GM19372 (cell line): Measurements from ENCODE around the gene COMMD1.
"Not testable (repeated sequence)": the region's sequence is repeated elsewhere in the genome, so short reads cannot be mapped to it uniquely, and the experiment has no call there.

Source experiments
- ATAC-seq: cut with Tn5 transposase; IDR thresholded peaks from one replicate; pipeline ENCODE4 v1.9.1; 2021; ENCODE audit warnings: mild to moderate bottlenecking, low read depth, moderate library complexity; ENCODE audit not compliant: unreplicated experiment

COMMD1 gene

GRCh38 chr2:61905372-61906185, at the start of gene COMMD1:
Gene COMMD1, plus strand, starts transcription at chr2:61905674. Its CDS starts 5 bp downstream, at chr2:61905679.
- ATAC-seq: peak; percentile 97

- ATAC-seq: no peak
Observed at GRCh38 chr2:61857224-61857623, 48.2 kb upstream of the COMMD1 start.

GRCh38 chr2:61862085-61862484, 43.4 kb upstream of the COMMD1 start:
- no peak for ATAC-seq

GRCh38 chr2:61866482-61867089, 38.9 kb upstream of the COMMD1 start:
- not testable (repeated sequence) for ATAC-seq

GRCh38 chr2:61876400-61876799, 29.1 kb upstream of the COMMD1 start:
- no peak for ATAC-seq

GRCh38 chr2:61877571-61878245, 27.8 kb upstream of the COMMD1 start:
- no peak for ATAC-seq

- ATAC-seq: no peak
Observed at GRCh38 chr2:61878761-61879160, 26.7 kb upstream of the COMMD1 start.

GRCh38 chr2:61879351-61879750, 26.1 kb upstream of the COMMD1 start:
- not testable (repeated sequence) for ATAC-seq

- no peak for ATAC-seq
Observed at GRCh38 chr2:61882850-61883249, 22.6 kb upstream of the COMMD1 start.

GRCh38 chr2:61885896-61886603, 19.4 kb upstream of the COMMD1 start:
- ATAC-seq: no peak

GRCh38 chr2:61887717-61888266, 17.7 kb upstream of the COMMD1 start:
- no peak for ATAC-seq

- ATAC-seq: peak; percentile 81
Observed at GRCh38 chr2:61888267-61889055, 17.0 kb upstream of the COMMD1 start, which contains the start of gene CCT4. Gene CCT4, minus strand, starts transcription at chr2:61888656. Its CDS starts 149 bp downstream, at chr2:61888507.

GRCh38 chr2:61898810-61899209, 6.7 kb upstream of the COMMD1 start:
- ATAC-seq: no peak

GRCh38 chr2:61900281-61900680, 5.2 kb upstream of the COMMD1 start:
- no peak for ATAC-seq

- no peak for ATAC-seq
Observed at GRCh38 chr2:61906186-61906470, 654 bp downstream of the COMMD1 start.

- ATAC-seq: no peak
Observed at GRCh38 chr2:61909116-61909515, 3.6 kb downstream of the COMMD1 start.

- no peak for ATAC-seq
Observed at GRCh38 chr2:61910603-61911002, 5.1 kb downstream of the COMMD1 start.

- no peak for ATAC-seq
Observed at GRCh38 chr2:61911510-61911909, 6.0 kb downstream of the COMMD1 start.

GRCh38 chr2:61914794-61915193, 9.3 kb downstream of the COMMD1 start:
- not testable (repeated sequence) for ATAC-seq

- no peak for ATAC-seq
Observed at GRCh38 chr2:61920548-61920947, 15.1 kb downstream of the COMMD1 start.
